Esophagus mucosa (tissue), 1 donor: ENCODE data around the gene TMEM40. TPM values are rescaled to one million over a fixed set of nuclear protein-coding genes. Genes with fewer than 3 reads are reported as not detected.
A peak's percentile ranks its signal among the peaks of the same experiment; 100 is the strongest.

Experiments used
- ATAC-seq: fragments of 200-7000 bp; cut with Tn5 transposase; one replicate; pipeline ENCODE4 v1.9.1; 2020
- total RNA-seq: library from RNA; stranded (reverse); gene quantifications from one replicate; pipeline ENCODE4 v1.2.4, GENCODE V29; 2023
- donor health status: DM: yes; HTN: yes; CAD: no.

The TMEM40 gene
- total RNA-seq, 1 donor from 2014 or later, result 237 TPM

- peak; percentile 22 for ATAC-seq
Measured at GRCh38 chr3:12750223-12750622, 8.8 kb downstream of the TMEM40 start.

GRCh38 chr3:12748477-12748876 lies 10.6 kb downstream of the TMEM40 start:
- ATAC-seq, result no peak

GRCh38 chr3:12746419-12746818 lies 12.6 kb downstream of the TMEM40 start:
- ATAC-seq, result no peak

GRCh38 chr3:12744326-12744725 lies 14.7 kb downstream of the TMEM40 start:
- no peak for ATAC-seq

GRCh38 chr3:12743583-12743982 lies 15.5 kb downstream of the TMEM40 start:
- ATAC-seq, result no peak

GRCh38 chr3:12742330-12743107 lies 16.5 kb downstream of the TMEM40 start:
- ATAC-seq, result no peak

- ATAC-seq, result no peak
Measured at GRCh38 chr3:12741209-12741608, 17.9 kb downstream of the TMEM40 start.

GRCh38 chr3:12737833-12738232 lies 21.2 kb downstream of the TMEM40 start:
- ATAC-seq, result no peak

GRCh38 chr3:12737319-12737718 lies 21.7 kb downstream of the TMEM40 start:
- no peak for ATAC-seq

GRCh38 chr3:12734960-12735359 lies 24.1 kb downstream of the TMEM40 start:
- peak; percentile 43 for ATAC-seq

- no peak for ATAC-seq
Measured at GRCh38 chr3:12733566-12733965, 25.5 kb downstream of the TMEM40 start.

GRCh38 chr3:12730506-12731242 lies 28.4 kb downstream of the TMEM40 start:
- peak; percentile 38 for ATAC-seq

GRCh38 chr3:12729051-12729651 lies 29.9 kb downstream of the TMEM40 start:
- no peak for ATAC-seq

- ATAC-seq, result no peak
Measured at GRCh38 chr3:12727937-12728336, 31.1 kb downstream of the TMEM40 start.

- ATAC-seq, result no peak
Measured at GRCh38 chr3:12727481-12727880, 31.6 kb downstream of the TMEM40 start.

- ATAC-seq, result no peak
Measured at GRCh38 chr3:12725436-12725835, 33.6 kb downstream of the TMEM40 start.

- no peak for ATAC-seq
Measured at GRCh38 chr3:12724794-12725193, 34.3 kb downstream of the TMEM40 start.

GRCh38 chr3:12723362-12723761 lies 35.7 kb downstream of the TMEM40 start:
- ATAC-seq, result peak; percentile 36

- peak; percentile 49 for ATAC-seq
Measured at GRCh38 chr3:12722226-12722625, 36.8 kb downstream of the TMEM40 start.

GRCh38 chr3:12719984-12720898 lies 38.8 kb downstream of the TMEM40 start:
- peak; percentile 88 for ATAC-seq

- no peak for ATAC-seq
Measured at GRCh38 chr3:12719541-12719940, 39.5 kb downstream of the TMEM40 start.

GRCh38 chr3:12716605-12717151 lies 42.4 kb downstream of the TMEM40 start:
- ATAC-seq, result no peak
